ENCODE data around the gene TBC1D13.
"Not testable (repeated sequence)": the region's sequence is repeated elsewhere in the genome, so short reads cannot be mapped to it uniquely, and the experiment has no call there.

The TBC1D13 gene

DNA sequence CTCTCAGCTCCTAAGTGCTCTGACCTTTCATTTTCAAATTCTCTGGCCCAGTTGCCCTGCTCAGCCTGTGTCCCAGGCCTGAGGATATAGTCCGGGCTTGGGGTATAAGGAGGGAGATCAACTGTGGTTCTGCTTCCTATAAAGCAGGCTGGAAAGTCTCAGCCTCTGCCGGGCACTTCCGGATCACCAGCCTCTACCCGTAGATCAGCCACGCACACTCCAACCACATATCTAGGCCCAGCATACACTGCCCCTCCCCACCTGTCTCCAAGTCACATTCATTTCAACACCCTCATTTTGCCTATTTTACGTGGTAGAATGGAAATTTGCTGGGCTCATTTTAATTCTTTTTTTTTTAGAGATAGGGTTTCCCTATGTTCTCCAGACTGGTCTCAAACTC lies 18.4 kb upstream of the TBC1D13 start:
- H3K4me3 ChIP-seq (ENCODE audit: extremely low read depth, insufficient read depth, low read length, poor library complexity, severe bottlenecking) = no peak overlapping the region
- WGBS, 2 experiments (ENCODE audit: insufficient coverage in 2 of 2) = 95 to 100% methylated on average over 4 of the region's 6 CpGs
- H3K4me1 ChIP-seq (ENCODE audit: control insufficient read depth, insufficient read depth, low read length, poor library complexity, severe bottlenecking) = no peaks in the 10 kb centered on the region
- H3K9me3 ChIP-seq (ENCODE audit: control insufficient read depth, low read length) = no peaks in the 10 kb centered on the region
- no peak overlapping the region for H3K27ac ChIP-seq (ENCODE audit: low read depth, low read length, severe bottlenecking)
- peaks cover 6% of the 10 kb centered on the region for H3K36me3 ChIP-seq (ENCODE audit: control insufficient read depth, insufficient read depth, low read length)

DNA sequence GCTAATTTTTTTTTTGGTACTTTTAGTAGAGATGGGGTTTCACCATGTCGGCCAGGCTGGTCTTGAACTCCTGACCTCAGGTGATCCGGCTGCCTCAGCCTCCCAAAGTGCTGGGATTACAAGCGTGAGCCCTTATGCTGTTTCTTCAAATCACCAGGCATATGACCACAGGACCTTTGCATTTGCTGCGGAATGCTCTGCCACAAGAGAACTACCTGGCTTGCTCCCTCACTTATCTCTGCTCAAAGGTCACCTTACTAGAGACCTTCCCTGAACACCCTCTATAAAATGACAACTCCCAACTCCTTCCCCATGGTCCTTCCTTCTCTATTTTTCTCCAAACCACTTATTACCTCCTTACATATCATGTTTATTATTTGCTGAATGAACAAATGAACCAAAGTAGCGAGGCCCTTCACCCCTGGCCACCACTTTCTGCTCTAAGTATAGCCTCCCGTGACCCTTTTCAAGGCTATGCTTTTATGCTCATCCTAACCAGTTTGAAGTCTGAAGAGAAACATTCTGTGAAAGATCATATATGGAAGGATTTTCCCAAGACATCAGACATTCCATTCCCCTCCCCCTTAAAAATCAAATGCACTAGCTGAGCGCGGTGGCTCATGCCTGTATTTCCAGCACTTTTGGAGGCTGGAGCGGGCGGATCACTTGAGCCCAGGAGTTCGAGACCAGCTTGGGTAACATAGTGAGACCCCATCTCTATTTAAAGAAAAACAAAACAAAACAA lies 16.6 kb upstream of the TBC1D13 start:
- no peak overlapping the region for H3K27ac ChIP-seq (ENCODE audit: low read depth, low read length, severe bottlenecking)
- no peaks in the 10 kb centered on the region for H3K4me1 ChIP-seq (ENCODE audit: control insufficient read depth, insufficient read depth, low read length, poor library complexity, severe bottlenecking)
- peak overlapping the region; percentile 93 for H3K4me3 ChIP-seq (ENCODE audit: extremely low read depth, insufficient read depth, low read length, poor library complexity, severe bottlenecking)

DNA sequence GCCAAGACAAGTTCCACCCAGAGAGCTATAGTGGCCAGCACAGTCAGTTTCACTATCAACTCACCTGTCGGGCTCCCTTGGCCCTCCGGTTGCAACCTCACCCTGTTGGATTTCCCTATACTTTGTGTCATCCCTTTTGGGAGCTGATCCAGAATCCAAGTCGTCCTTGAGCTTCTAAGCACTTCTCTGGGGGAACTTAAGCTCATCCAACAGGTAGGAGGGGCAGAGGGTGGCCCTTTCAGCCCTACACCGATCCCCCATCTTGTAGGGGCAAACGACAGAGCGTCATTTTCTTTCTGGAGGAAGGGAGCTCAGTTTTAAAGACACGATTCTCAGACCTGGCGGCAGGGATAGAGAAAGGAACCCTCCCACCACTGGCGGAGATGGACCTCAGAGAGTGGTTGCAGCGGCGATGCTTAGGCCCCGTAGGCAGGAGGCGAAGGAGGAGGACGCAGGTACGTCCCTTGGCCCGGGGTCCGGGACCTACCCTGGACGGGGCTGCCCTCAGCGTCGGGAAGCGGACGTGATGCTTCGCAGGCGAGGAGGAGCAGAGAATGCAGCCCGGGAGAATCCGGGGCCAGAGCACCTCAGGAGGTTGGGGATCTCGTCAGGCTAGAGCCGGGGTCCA lies 15.8 kb upstream of the TBC1D13 start:
- Histone ChIP-seq H3K27ac (ENCODE audit: low read depth, low read length, severe bottlenecking) (peak overlapping the region; percentile 86), H3K36me3 (ENCODE audit: control insufficient read depth, insufficient read depth, low read length) (peaks cover 6% of the 10 kb centered on the region), H3K9me3 (ENCODE audit: control insufficient read depth, low read length) (no peaks in the 10 kb centered on the region), H3K4me3 (ENCODE audit: extremely low read depth, insufficient read depth, low read length, poor library complexity, severe bottlenecking) (peak overlapping the region; percentile 93), H3K4me1 (ENCODE audit: control insufficient read depth, insufficient read depth, low read length, poor library complexity, severe bottlenecking) (no peaks in the 10 kb centered on the region)
- 3 to 6% methylated on average over 19 to 27 of the region's 28 CpGs for WGBS, 2 experiments (ENCODE audit: insufficient coverage in 2 of 2)

More for the DNA sequence above, 16.6 kb upstream of the TBC1D13 start:
- WGBS, 2 experiments (ENCODE audit: insufficient coverage in 2 of 2) = 87 to 90% methylated on average over 4 to 10 of the region's 11 CpGs
- no peaks in the 10 kb centered on the region for H3K9me3 ChIP-seq (ENCODE audit: control insufficient read depth, low read length)
- H3K36me3 ChIP-seq (ENCODE audit: control insufficient read depth, insufficient read depth, low read length) = peaks cover 6% of the 10 kb centered on the region

DNA sequence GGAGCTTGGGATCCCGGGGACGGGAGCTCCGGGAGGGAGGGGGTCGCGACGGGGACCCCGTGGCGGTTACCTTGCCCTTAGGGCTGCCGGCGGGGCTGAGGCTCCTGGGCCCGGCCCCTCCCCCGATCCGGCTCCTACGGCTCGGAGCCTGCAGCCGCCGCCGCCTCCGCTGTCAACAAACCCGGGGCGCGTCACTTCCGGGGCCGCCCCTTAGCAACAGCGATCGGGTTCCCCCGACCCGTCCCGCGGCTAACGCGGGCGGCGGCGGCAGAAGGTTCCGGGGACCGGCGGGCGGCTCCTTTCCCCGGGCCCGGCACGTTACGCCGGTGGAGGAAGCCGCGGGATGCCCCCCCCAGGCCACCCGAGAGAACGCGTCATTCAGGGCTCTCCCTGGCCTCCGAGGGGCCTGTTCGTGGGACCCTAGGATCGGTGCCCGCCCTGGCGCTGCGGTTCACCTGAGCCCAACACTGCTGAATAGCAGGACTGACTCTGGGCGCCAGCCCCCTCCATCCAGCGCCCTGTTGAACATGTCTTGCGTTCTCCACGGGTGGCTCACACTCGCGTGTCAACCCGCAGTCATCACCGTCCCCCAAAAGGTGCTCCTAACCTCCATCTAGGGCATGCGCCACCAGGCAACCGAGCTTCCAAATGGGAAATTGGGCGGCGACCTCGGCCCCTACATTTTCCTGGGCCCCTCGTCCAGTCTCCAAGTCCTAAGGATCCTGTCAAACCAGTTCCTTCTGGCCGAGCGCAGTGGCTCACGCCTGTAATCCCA lies 15.1 kb upstream of the TBC1D13 start, which contains the start of gene ZER1:
TSS of gene ZER1 (minus strand) at position 183 of the 775 bp plus-strand sequence. CDS start 16,362 bp downstream, outside the sequence.
- Histone ChIP-seq H3K4me1 (ENCODE audit: control insufficient read depth, insufficient read depth, low read length, poor library complexity, severe bottlenecking) (no peaks in the 10 kb centered on the region), H3K4me3 (ENCODE audit: extremely low read depth, insufficient read depth, low read length, poor library complexity, severe bottlenecking) (peak within 1 kb of the TSS; percentile 93), H3K27ac (ENCODE audit: low read depth, low read length, severe bottlenecking) (peak within 1 kb of the TSS; percentile 86), H3K36me3 (ENCODE audit: control insufficient read depth, insufficient read depth, low read length) (peaks cover 6% of the 10 kb centered on the region), H3K9me3 (ENCODE audit: control insufficient read depth, low read length) (no peaks in the 10 kb centered on the region)
- WGBS, 2 experiments (ENCODE audit: insufficient coverage in 2 of 2) = 7 to 9% methylated on average over 51 to 61 of the region's 72 CpGs

DNA sequence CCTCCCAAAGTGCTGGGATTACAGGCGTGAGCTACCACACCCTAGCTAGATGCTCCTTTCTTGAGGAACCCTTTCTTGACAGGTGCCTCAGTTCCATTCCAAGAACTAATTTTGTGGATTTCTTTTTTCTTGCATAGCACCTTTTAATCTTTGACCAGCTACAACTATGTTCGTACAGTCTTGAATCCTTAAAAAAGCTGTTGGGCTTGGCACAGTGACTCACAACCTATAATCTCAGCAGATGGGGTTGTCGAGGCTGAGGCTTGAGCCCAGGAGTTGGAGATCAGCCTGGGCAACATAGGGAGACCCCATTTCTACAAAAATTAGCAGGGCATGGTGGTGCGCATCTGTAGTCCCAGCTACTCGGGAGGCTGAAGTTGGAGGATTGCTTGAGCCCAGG lies 14.0 kb upstream of the TBC1D13 start:
- no peaks in the 10 kb centered on the region for H3K4me1 ChIP-seq (ENCODE audit: control insufficient read depth, insufficient read depth, low read length, poor library complexity, severe bottlenecking)
- H3K27ac ChIP-seq (ENCODE audit: low read depth, low read length, severe bottlenecking) = no peak overlapping the region
- no peaks in the 10 kb centered on the region for H3K9me3 ChIP-seq (ENCODE audit: control insufficient read depth, low read length)
- WGBS, 2 experiments (ENCODE audit: insufficient coverage in 2 of 2) = 94 to 96% methylated on average over 4 to 5 of the region's 5 CpGs
- H3K4me3 ChIP-seq (ENCODE audit: extremely low read depth, insufficient read depth, low read length, poor library complexity, severe bottlenecking) = no peak overlapping the region
- peaks cover 2% of the 10 kb centered on the region for H3K36me3 ChIP-seq (ENCODE audit: control insufficient read depth, insufficient read depth, low read length)

DNA sequence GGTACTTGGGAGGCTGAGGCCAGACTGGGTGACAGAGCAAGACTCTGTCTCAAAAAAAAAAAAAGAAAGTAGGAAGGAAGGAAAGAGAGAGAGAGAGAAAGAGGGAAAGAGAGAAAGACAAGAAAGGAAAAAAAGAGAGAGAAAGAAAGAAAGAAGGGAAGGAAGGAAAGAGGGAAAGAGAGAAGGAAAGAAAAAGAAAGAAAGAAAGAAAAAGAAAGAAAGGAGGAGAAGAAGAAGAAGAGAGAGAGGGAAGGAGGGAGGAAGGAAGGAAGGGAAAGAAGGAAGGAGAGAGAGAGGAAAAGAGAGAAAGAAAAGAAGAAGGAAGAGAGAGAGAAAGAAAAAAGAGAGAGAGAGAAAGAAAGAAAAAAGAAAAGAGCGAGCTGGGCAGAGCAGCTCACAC lies 12.2 kb upstream of the TBC1D13 start:
- Histone ChIP-seq H3K36me3 (ENCODE audit: control insufficient read depth, insufficient read depth, low read length) (no peaks in the 10 kb centered on the region), H3K9me3 (ENCODE audit: control insufficient read depth, low read length) (no peaks in the 10 kb centered on the region), H3K4me1 (ENCODE audit: control insufficient read depth, insufficient read depth, low read length, poor library complexity, severe bottlenecking) (no peaks in the 10 kb centered on the region), H3K4me3 (ENCODE audit: extremely low read depth, insufficient read depth, low read length, poor library complexity, severe bottlenecking) (no peak overlapping the region), H3K27ac (ENCODE audit: low read depth, low read length, severe bottlenecking) (no peak overlapping the region)
- no CpG with 5 or more reads among the region's 1 CpG for WGBS, 2 experiments (ENCODE audit: insufficient coverage in 2 of 2)

DNA sequence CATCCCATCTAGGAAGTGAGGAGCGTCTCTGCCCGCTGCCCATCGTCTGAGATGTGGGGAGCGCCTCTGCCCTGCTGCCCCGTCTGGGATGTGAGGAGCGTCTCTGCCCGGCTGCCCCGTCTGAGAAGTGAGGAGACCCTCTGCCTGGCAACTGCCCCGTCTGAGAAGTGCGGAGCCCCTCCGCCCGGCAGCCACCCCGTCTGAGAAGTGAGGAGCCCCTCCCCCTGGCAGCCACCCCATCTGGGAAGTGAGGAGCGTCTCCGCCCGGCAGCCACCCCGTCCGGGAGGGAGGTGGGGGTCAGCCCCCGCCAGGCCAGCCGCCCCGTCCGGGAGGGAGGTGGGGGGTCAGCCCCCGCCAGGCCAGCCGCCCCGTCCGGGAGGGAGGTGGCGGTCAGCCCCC lies 7.0 kb upstream of the TBC1D13 start:
- H3K36me3 ChIP-seq (ENCODE audit: control insufficient read depth, insufficient read depth, low read length); H3K4me1 ChIP-seq (ENCODE audit: control insufficient read depth, insufficient read depth, low read length, poor library complexity, severe bottlenecking); H3K27ac ChIP-seq (ENCODE audit: low read depth, low read length, severe bottlenecking); H3K4me3 ChIP-seq (ENCODE audit: extremely low read depth, insufficient read depth, low read length, poor library complexity, severe bottlenecking); H3K9me3 ChIP-seq (ENCODE audit: control insufficient read depth, low read length): not testable (repeated sequence)
- 91 to 97% methylated on average over 6 to 12 of the region's 27 CpGs for WGBS, 2 experiments (ENCODE audit: insufficient coverage in 2 of 2)

DNA sequence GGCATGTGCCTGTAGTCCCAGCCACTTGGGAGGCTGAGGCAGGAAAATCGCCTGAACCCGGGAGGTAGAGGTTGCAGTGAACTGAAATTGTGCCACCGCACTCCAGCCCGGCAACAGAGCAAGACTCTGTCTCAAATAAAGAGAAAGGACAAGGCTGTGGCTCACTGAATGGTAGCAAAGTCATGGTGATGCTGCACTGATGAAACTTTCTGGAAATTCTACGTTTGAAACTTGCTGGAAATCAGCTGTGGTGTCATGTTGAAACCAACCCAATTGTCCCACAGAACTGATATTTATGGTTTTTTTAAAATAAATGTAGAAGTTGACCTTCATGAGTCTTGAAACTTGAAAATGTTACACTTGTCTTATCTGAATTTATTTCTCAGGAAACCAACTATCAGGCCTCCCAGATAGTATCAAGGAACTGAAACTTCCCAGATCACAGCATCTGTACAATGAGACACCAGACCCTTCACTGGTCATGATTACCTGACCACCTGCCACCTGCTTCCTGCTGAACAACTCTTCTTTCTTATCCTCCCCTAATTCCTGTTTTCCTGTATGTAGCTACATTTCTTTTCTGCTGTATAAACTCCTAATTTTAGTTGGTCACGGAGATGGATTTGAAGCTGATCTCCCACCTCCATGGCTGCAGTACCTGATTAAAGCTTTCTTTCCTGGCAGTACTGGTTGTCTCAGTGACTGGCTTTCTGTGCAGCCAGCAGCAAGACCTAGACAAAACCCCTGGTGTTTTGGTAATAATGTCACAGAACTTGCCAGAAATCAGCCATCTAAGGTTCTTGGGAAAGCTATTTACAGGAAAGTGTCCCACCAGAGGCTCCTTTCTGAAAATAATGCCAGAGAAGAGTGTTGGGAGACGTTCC lies 5.6 kb upstream of the TBC1D13 start:
- 87 to 92% methylated on average over 5 to 6 of the region's 7 CpGs for WGBS, 2 experiments (ENCODE audit: insufficient coverage in 2 of 2)

DNA sequence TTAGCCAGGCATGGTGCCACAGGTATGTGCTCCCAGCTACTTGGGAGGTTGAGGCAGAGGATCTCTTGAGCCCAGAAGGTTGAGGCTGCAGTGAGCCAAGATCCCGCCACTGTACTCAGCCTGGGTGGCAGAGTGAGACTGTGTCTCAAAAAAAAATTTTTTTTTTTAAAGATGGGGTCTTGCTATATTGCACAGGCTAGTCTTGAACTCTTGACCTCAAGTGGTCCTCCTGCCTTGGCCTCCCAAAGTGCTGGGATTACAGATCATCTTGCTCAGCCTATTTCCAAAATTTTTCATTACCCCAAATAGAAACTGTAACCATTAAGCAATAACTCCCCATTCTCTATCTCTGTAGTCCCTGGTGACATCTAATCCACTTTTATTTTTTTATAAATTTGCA lies 4.4 kb upstream of the TBC1D13 start:
- Histone ChIP-seq H3K4me1 (ENCODE audit: control insufficient read depth, insufficient read depth, low read length, poor library complexity, severe bottlenecking) (peaks cover 7% of the 10 kb centered on the region), H3K4me3 (ENCODE audit: extremely low read depth, insufficient read depth, low read length, poor library complexity, severe bottlenecking) (no peak overlapping the region), H3K36me3 (ENCODE audit: control insufficient read depth, insufficient read depth, low read length) (no peaks in the 10 kb centered on the region), H3K9me3 (ENCODE audit: control insufficient read depth, low read length) (peaks cover 8% of the 10 kb centered on the region), H3K27ac (ENCODE audit: low read depth, low read length, severe bottlenecking) (no peak overlapping the region)
- 100% methylated on average over 1 of the region's 1 CpG; no CpG with 5 or more reads in 1 of the 2 experiments for WGBS, 2 experiments (ENCODE audit: insufficient coverage in 2 of 2)

More for the DNA sequence above, 5.6 kb upstream of the TBC1D13 start:
- Histone ChIP-seq H3K27ac (ENCODE audit: low read depth, low read length, severe bottlenecking) (no peak overlapping the region), H3K4me3 (ENCODE audit: extremely low read depth, insufficient read depth, low read length, poor library complexity, severe bottlenecking) (no peak overlapping the region), H3K36me3 (ENCODE audit: control insufficient read depth, insufficient read depth, low read length) (no peaks in the 10 kb centered on the region), H3K4me1 (ENCODE audit: control insufficient read depth, insufficient read depth, low read length, poor library complexity, severe bottlenecking) (peaks cover 7% of the 10 kb centered on the region), H3K9me3 (ENCODE audit: control insufficient read depth, low read length) (peaks cover 5% of the 10 kb centered on the region)

DNA sequence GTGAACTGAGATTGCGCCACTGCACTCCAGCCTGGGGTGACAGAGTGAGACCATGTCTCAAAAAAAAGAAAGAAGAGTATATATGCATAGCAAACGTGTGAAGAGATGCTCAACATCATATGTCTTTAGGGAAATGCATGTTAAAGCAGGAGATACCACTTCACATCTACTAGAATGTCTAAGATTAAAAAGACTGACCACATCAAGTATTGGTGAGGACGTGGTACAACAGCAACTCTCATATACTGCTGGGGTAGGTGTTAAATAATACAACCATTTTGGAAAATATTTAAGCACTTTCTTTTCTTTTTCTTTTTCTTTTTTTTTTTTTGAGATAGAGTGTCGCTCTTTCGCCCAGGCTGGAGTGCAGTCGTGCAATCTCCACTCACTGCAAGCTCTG lies 1.6 kb upstream of the TBC1D13 start:
- Histone ChIP-seq H3K27ac (ENCODE audit: low read depth, low read length, severe bottlenecking) (no peak overlapping the region), H3K36me3 (ENCODE audit: control insufficient read depth, insufficient read depth, low read length) (peaks cover 14% of the 10 kb centered on the region), H3K4me1 (ENCODE audit: control insufficient read depth, insufficient read depth, low read length, poor library complexity, severe bottlenecking) (peaks cover 7% of the 10 kb centered on the region), H3K4me3 (ENCODE audit: extremely low read depth, insufficient read depth, low read length, poor library complexity, severe bottlenecking) (no peak overlapping the region), H3K9me3 (ENCODE audit: control insufficient read depth, low read length) (peaks cover 8% of the 10 kb centered on the region)
- 77 to 100% methylated on average over 1 to 3 of the region's 6 CpGs for WGBS, 2 experiments (ENCODE audit: insufficient coverage in 2 of 2)
